Endodermal cell (in vitro differentiated cells): ENCODE data around the gene PABPN1L. TPM values are rescaled to one million over a fixed set of nuclear protein-coding genes. Genes with fewer than 3 reads are reported as not detected.

Experiments used
- DNase-seq: peaks from one replicate; pipeline ENCODE4 v3.0.0-alpha.2; 2017
- H3K27ac ChIP-seq: 2 replicates; pipeline ENCODE4 v1.5.1; 2013; ENCODE audit warnings: mild to moderate bottlenecking, low read depth, low read length, moderate library complexity
- H3K27me3 ChIP-seq: 2 replicates; pipeline ENCODE4 v1.6.1; 2013; ENCODE audit warnings: mild to moderate bottlenecking, low read length, moderate library complexity; ENCODE audit not compliant: insufficient read depth, control insufficient read depth, poor library complexity, severe bottlenecking
- H3K36me3 ChIP-seq: 2 replicates; pipeline ENCODE4 v1.7.0; 2013; ENCODE audit warnings: mild to moderate bottlenecking, low read length, moderate library complexity; ENCODE audit not compliant: control insufficient read depth, insufficient read depth
- H3K4me1 ChIP-seq: one replicate; pipeline ENCODE4 v1.7.0; 2013; ENCODE audit warnings: low read length; ENCODE audit not compliant: control insufficient read depth, insufficient read depth
- H3K4me3 ChIP-seq: 2 replicates; pipeline ENCODE4 v1.5.1; 2013; ENCODE audit warnings: mild to moderate bottlenecking, low read length, moderate library complexity
- H3K9ac ChIP-seq: 2 replicates; pipeline ENCODE4 v1.6.1; 2013; ENCODE audit warnings: mild to moderate bottlenecking, low read length, moderate library complexity; ENCODE audit not compliant: poor library complexity, severe bottlenecking; ENCODE audit errors: extremely low read depth
- H3K9me3 ChIP-seq: 2 replicates; pipeline ENCODE4 v1.6.1; 2013; ENCODE audit warnings: mild to moderate bottlenecking, low read length, moderate library complexity; ENCODE audit not compliant: control insufficient read depth
- H3K27ac Mint-ChIP-seq: 2 replicates; pipeline ENCODE4 v1.8.0; 2020; ENCODE audit warnings: mixed read lengths
- H3K27me3 Mint-ChIP-seq: 2 replicates; pipeline ENCODE4 v1.8.0; 2021; ENCODE audit warnings: mild to moderate bottlenecking, mixed read lengths; ENCODE audit not compliant: insufficient read depth
- H3K36me3 Mint-ChIP-seq: 2 replicates; pipeline ENCODE4 v1.8.0; 2020; ENCODE audit warnings: low read depth, mixed read lengths
- H3K4me1 Mint-ChIP-seq: 2 replicates; pipeline ENCODE4 v1.8.0; 2020; ENCODE audit warnings: mixed read lengths
- H3K4me3 Mint-ChIP-seq: 2 replicates; pipeline ENCODE4 v1.8.0; 2020; ENCODE audit warnings: mild to moderate bottlenecking, moderate library complexity, mixed read lengths
- H3K9me3 Mint-ChIP-seq: 2 replicates; pipeline ENCODE4 v1.8.0; 2020; ENCODE audit warnings: mild to moderate bottlenecking, mixed read lengths
- WGBS, 2 experiments: methylation state at CpG; one replicate each; pipeline versions ENCODE4 v1.1.5 to v1.1.7; 2013; ENCODE audit warnings: missing lambda C conversion rate in 2 of 2, mixed read lengths in 1 of 2; ENCODE audit not compliant: insufficient coverage in 1 of 2, insufficient read length in 1 of 2; 5-methylcytosine and 5-hydroxymethylcytosine counted together
- total RNA-seq, 2 donors: library from RNA; stranded (reverse); fragmentation: NEBNext Ultra II Directional in 1 of 2; extraction: Animal tissue kit (Norgen Biotek cat#: 25700) in 1 of 2; gene quantifications; 2 replicates in 1 of 2; 3 replicates in 1 of 2; pipeline ENCODE4 v1.2.1, GENCODE V29; 2021
- TF ChIP-seq, protein P1 (sequence below): fragments of 200-600 bp; sonication (generic); conservative IDR thresholded peaks from 2 replicates; pipeline ENCODE4 v1.5.0; 2021; ENCODE audit warnings: antibody characterized with exemption, mild to moderate bottlenecking

Gene PABPN1L
- total RNA-seq, 2 donors from 2014 or later: not detected

DNA sequence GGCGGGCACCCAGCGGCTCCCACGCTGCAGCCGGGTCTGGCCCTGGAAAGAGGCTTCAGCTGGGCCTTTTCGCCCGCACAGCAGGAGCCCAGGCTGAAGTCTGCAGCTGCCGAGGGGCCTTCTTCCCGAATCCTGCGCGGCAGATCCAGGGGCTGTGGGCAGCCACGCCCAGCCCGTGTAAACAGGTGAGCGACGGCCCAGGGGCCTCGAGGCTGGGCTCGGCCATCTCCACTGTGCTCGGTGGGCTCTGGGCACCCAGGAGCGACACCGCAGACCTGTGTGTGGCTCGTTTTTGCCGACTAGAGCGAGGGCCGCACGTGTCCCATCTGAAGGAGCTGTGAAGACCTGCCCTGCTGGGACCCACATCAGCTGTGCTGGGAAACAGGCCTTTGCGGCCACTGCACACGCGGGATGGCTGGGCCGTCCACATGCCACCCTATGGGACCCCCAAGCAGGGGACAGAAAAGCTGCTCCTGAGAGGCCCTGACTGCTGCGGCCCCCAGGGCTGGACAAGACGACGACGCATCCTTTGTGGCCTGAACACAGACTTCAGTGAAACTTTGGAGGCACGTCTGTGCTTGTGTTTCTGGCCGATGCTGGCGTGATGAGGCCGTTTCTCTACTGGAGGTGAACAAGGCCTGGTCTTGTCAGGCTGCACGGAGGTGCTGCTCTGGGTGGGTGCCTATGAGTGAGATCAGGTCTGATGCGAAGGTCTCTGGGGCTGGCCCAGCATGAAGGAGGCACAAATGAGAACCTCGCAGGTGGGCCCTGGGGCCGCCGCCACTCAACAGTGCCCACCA lies 49.5 kb downstream of the PABPN1L start:
- H3K4me1 ChIP-seq: no peaks in the 10 kb centered on the region
- Mint-ChIP-seq H3K4me1 (peaks cover 5% of the 10 kb centered on the region), H3K9me3 (no peaks in the 10 kb centered on the region), H3K36me3 (no peaks in the 10 kb centered on the region), H3K27ac (no peak overlapping the region), H3K4me3 (no peak overlapping the region), H3K27me3 (no peaks in the 10 kb centered on the region)
- H3K4me3 ChIP-seq: no peak overlapping the region
- no peaks in the 10 kb centered on the region for H3K9me3 ChIP-seq
- H3K36me3 ChIP-seq: no peaks in the 10 kb centered on the region
- no peaks in the 10 kb centered on the region for H3K27me3 ChIP-seq
- no peak overlapping the region for H3K27ac ChIP-seq
- H3K9ac ChIP-seq: no peak overlapping the region
- TF ChIP-seq, protein P1, sequence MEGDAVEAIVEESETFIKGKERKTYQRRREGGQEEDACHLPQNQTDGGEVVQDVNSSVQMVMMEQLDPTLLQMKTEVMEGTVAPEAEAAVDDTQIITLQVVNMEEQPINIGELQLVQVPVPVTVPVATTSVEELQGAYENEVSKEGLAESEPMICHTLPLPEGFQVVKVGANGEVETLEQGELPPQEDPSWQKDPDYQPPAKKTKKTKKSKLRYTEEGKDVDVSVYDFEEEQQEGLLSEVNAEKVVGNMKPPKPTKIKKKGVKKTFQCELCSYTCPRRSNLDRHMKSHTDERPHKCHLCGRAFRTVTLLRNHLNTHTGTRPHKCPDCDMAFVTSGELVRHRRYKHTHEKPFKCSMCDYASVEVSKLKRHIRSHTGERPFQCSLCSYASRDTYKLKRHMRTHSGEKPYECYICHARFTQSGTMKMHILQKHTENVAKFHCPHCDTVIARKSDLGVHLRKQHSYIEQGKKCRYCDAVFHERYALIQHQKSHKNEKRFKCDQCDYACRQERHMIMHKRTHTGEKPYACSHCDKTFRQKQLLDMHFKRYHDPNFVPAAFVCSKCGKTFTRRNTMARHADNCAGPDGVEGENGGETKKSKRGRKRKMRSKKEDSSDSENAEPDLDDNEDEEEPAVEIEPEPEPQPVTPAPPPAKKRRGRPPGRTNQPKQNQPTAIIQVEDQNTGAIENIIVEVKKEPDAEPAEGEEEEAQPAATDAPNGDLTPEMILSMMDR: no peak
- no peak for DNase-seq
- WGBS, 2 experiments: 92 to 97% methylated on average over 26 to 41 of the region's 41 CpGs

DNA sequence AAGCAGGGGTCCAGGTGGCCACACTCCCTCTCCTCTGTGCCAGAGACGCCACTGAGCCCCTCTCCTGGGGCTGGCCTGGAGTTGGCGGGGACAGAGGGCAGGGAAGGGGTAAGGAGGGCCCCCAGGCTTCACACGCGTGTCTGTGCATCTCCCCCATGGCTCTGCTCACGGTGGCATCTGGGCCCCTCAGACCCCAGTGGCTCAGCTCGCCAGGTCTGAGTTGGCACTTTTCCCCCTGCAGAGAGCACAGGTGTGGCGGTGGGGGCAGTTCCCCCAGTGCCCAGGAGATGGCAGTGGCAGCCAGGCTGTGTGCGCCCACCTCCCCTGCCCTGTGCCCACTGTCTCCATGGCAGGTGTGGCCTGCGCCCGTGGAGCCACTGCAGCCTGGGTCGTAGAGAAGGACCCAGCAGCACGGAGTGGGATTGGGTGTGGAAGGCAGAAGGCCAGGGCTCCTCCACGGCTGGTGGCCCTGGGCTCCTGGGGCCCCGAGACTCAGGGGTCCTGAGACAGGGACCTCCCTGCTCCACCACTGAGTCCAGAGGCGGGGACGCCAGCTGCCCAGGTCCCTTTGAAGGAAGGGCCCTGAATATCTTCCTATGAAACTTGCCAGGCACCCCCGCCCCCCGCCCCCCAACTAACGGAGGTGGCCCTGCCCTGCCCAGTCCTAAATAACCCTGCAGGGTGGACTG lies 50.4 kb downstream of the PABPN1L start:
- Mint-ChIP-seq H3K4me3 (no peak overlapping the region), H3K4me1 (peaks cover 5% of the 10 kb centered on the region)
- WGBS, 2 experiments: 69 to 86% methylated on average over 6 to 19 of the region's 19 CpGs

DNA sequence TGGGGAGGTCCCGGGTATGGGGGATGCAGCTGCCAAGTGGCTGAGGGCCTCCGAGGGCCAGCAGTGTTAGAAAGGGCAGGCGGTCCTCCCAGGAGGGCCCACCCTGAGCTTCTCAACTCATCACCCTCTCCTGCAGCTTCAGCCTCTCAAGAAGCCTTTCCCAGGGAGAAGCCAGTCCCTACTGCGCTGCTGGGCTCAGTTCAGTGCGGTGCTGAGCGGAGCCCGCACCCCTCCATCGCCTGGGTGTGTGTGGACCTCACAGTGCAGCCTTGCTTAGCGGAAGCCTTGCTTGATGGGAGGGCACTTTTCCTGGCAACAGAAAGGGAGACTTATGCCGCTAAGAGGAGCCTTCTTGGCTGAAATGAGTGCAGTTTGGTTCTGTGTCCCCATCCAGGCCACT lies 51.2 kb downstream of the PABPN1L start:
- H3K4me3 Mint-ChIP-seq: no peak overlapping the region

More for the DNA sequence above, 50.4 kb downstream of the PABPN1L start:
- peak; percentile 91 for DNase-seq
- Mint-ChIP-seq H3K27me3 (no peaks in the 10 kb centered on the region), H3K27ac (no peak overlapping the region), H3K36me3 (no peaks in the 10 kb centered on the region), H3K9me3 (no peaks in the 10 kb centered on the region)
- H3K9ac ChIP-seq: no peak overlapping the region
- no peaks in the 10 kb centered on the region for H3K4me1 ChIP-seq
- H3K4me3 ChIP-seq: no peak overlapping the region
- TF ChIP-seq, protein P1: peak; percentile 87
- H3K27me3 ChIP-seq: no peaks in the 10 kb centered on the region
- no peak overlapping the region for H3K27ac ChIP-seq
- no peaks in the 10 kb centered on the region for H3K36me3 ChIP-seq
- H3K9me3 ChIP-seq: no peaks in the 10 kb centered on the region

More for the DNA sequence above, 51.2 kb downstream of the PABPN1L start:
- no peaks in the 10 kb centered on the region for H3K27me3 ChIP-seq
- no peak overlapping the region for H3K27ac ChIP-seq
- Mint-ChIP-seq H3K9me3 (no peaks in the 10 kb centered on the region), H3K36me3 (peaks cover 1% of the 10 kb centered on the region), H3K4me1 (peaks cover 5% of the 10 kb centered on the region), H3K27me3 (no peaks in the 10 kb centered on the region), H3K27ac (no peak overlapping the region)
- H3K4me3 ChIP-seq: no peak overlapping the region
- 97 to 100% methylated on average over 6 to 10 of the region's 10 CpGs for WGBS, 2 experiments
- TF ChIP-seq, protein P1: no peak
- peaks cover 7% of the 10 kb centered on the region for H3K4me1 ChIP-seq
- H3K9me3 ChIP-seq: no peaks in the 10 kb centered on the region
- no peak overlapping the region for H3K9ac ChIP-seq
- DNase-seq: no peak
- peaks cover 2% of the 10 kb centered on the region for H3K36me3 ChIP-seq
